ENCODE measurements around the gene COL1A2. TPM values are rescaled to one million over a fixed set of nuclear protein-coding genes. Genes with fewer than 3 reads are reported as not detected.

The COL1A2 gene
- total RNA-seq, 3 donors from 2014 or later = 94.5 to 300 (median 113) TPM

GRCh38 chr7:94449151-94449725 is 54.5 kb downstream of the COL1A2 start:
- TF ChIP-seq POLR2A (IDR thresholded peaks at IDR 0.05) (no peak), CTCF (IDR thresholded peaks at IDR 0.05) (peak; percentile 36 to 76 (median 56))
- no peaks in the 10 kb centered on the region for H3K36me3 ChIP-seq
- H3K4me3 ChIP-seq = no peak overlapping the region
- no peaks in the 10 kb centered on the region for H3K27me3 ChIP-seq
- H3K4me1 ChIP-seq = no peaks in the 10 kb centered on the region
- no peak overlapping the region for H3K27ac ChIP-seq
- H3K9me3 ChIP-seq = no peaks in the 10 kb centered on the region
- no peak for DNase-seq (ENCODE audit: low spot score in 2 of 2)
- intact Hi-C loops (cut with DNase I; ENCODE audit: low total_unique reads) = no loop called here

- no peak overlapping the region for H3K27ac ChIP-seq
- no peaks in the 10 kb centered on the region for H3K9me3 ChIP-seq
- no peaks in the 10 kb centered on the region for H3K4me1 ChIP-seq
- intact Hi-C loops (cut with DNase I; ENCODE audit: low total_unique reads) = no loop called here
- TF ChIP-seq CTCF (IDR thresholded peaks at IDR 0.05) (no peak), POLR2A (IDR thresholded peaks at IDR 0.05) (no peak), POLR2AphosphoS5 (IDR thresholded peaks at IDR 0.05) (no peak)
- H3K27me3 ChIP-seq = no peaks in the 10 kb centered on the region
- no peak overlapping the region for H3K4me3 ChIP-seq
- no peak for DNase-seq (ENCODE audit: low spot score in 2 of 2)
- H3K36me3 ChIP-seq = no peaks in the 10 kb centered on the region
These were observed 55.5 kb downstream of the COL1A2 start for GRCh38 chr7:94450044-94450697.

GRCh38 chr7:94451187-94451586 is 56.5 kb downstream of the COL1A2 start:
- Histone ChIP-seq H3K36me3 (no peaks in the 10 kb centered on the region), H3K4me1 (no peaks in the 10 kb centered on the region), H3K27ac (no peak overlapping the region), H3K9me3 (no peaks in the 10 kb centered on the region), H3K27me3 (no peaks in the 10 kb centered on the region), H3K4me3 (no peak overlapping the region)
- intact Hi-C loops (cut with DNase I; ENCODE audit: low total_unique reads) = no loop called here
- no peak for DNase-seq (ENCODE audit: low spot score in 2 of 2)
- TF ChIP-seq CTCF (IDR thresholded peaks at IDR 0.05) = no peak
- TF ChIP-seq POLR2AphosphoS5 (IDR thresholded peaks at IDR 0.05) = no peak
- TF ChIP-seq POLR2A (IDR thresholded peaks at IDR 0.05) = no peak

- H3K4me3 ChIP-seq = no peak overlapping the region
- H3K4me1 ChIP-seq = no peaks in the 10 kb centered on the region
- no peaks in the 10 kb centered on the region for H3K36me3 ChIP-seq
- no peaks in the 10 kb centered on the region for H3K27me3 ChIP-seq
- intact Hi-C loops (cut with DNase I; ENCODE audit: low total_unique reads) = no loop called here
- no peak overlapping the region for H3K27ac ChIP-seq
- DNase-seq (ENCODE audit: low spot score in 2 of 2) = no peak
- H3K9me3 ChIP-seq = no peaks in the 10 kb centered on the region
- TF ChIP-seq POLR2A (IDR thresholded peaks at IDR 0.05) (no peak), CTCF (IDR thresholded peaks at IDR 0.05) (no peak)
These were observed 57.5 kb downstream of the COL1A2 start for GRCh38 chr7:94452239-94452638.

GRCh38 chr7:94453898-94454297 is 59.2 kb downstream of the COL1A2 start:
- no peak for DNase-seq (ENCODE audit: low spot score in 2 of 2)
- no peaks in the 10 kb centered on the region for H3K27me3 ChIP-seq
- no peaks in the 10 kb centered on the region for H3K36me3 ChIP-seq
- H3K27ac ChIP-seq = no peak overlapping the region
- no peaks in the 10 kb centered on the region for H3K9me3 ChIP-seq
- TF ChIP-seq POLR2AphosphoS5 (IDR thresholded peaks at IDR 0.05) (no peak), POLR2A (IDR thresholded peaks at IDR 0.05) (no peak), CTCF (IDR thresholded peaks at IDR 0.05) (no peak)
- H3K4me3 ChIP-seq = no peak overlapping the region
- intact Hi-C loops (cut with DNase I; ENCODE audit: low total_unique reads) = no loop called here
- no peaks in the 10 kb centered on the region for H3K4me1 ChIP-seq
